SU-DHL-6 (cell line): Measurements from ENCODE around the gene SULF2.

Source experiments
- EZH2phosphoT487 ChIP-seq: fragments of 200-600 bp; sonication (generic), shearing (Covaris generic); conservative IDR thresholded peaks from 2 replicates; pipeline ENCODE4 v1.6.1; 2018; ENCODE audit warnings: mild to moderate bottlenecking, antibody characterized with exemption, low read length, moderate library complexity, mixed read lengths
- TF ChIP-seq, protein P1 (sequence below): fragments of 200-600 bp; sonication (generic); IDR thresholded peaks from one replicate; pipeline ENCODE4 v1.5.1; 2017; ENCODE audit warnings: antibody characterized with exemption, mild to moderate bottlenecking, low read length, moderate library complexity; ENCODE audit not compliant: insufficient read depth, poor library complexity, severe bottlenecking

DNA sequence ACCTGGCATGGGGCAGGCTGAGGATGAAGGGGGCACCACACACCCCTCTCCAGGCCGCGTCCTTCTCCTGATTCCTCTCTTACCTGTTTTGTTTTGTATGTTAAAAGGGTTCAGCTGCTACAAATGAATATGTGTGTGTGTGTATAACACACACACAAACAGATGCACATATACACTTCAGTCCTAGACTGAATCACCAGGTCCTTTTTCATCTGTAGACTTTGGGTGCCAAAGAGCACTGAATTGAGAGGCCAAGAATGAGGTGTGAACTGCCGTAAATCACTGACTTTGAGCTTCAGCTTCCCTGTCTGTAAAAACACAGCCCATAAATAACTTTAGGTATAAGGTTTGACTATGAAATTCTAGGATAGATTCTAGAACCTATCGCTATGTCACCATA is 40.5 kb downstream of the SULF2 start:
- TF ChIP-seq, protein P1, sequence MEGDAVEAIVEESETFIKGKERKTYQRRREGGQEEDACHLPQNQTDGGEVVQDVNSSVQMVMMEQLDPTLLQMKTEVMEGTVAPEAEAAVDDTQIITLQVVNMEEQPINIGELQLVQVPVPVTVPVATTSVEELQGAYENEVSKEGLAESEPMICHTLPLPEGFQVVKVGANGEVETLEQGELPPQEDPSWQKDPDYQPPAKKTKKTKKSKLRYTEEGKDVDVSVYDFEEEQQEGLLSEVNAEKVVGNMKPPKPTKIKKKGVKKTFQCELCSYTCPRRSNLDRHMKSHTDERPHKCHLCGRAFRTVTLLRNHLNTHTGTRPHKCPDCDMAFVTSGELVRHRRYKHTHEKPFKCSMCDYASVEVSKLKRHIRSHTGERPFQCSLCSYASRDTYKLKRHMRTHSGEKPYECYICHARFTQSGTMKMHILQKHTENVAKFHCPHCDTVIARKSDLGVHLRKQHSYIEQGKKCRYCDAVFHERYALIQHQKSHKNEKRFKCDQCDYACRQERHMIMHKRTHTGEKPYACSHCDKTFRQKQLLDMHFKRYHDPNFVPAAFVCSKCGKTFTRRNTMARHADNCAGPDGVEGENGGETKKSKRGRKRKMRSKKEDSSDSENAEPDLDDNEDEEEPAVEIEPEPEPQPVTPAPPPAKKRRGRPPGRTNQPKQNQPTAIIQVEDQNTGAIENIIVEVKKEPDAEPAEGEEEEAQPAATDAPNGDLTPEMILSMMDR: no peak
- no peak for TF ChIP-seq EZH2phosphoT487
